ENCODE data around the gene FBXO2.

DNA sequence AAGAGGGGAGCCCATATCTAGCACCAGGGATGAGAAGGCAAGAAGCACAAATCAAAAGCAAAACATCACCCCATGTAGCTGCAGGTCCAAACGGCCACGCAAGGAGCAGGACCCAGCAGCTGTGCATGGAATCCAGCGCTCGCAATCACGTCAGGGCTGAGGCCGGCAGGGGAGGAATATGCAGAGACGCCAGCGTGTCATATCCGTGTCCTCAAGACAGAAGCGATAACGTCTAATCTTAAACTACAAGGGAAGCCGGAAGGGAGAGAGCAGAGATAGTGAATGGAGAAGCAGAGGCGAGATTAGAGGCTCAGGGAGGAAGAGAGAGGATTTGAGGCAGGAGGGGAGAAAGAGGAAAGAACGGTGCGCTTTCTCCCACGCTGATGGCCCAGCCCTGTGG, 39.1 kb downstream of the FBXO2 start:
- no peak for TF ChIP-seq CTCF (optimal IDR thresholded peaks at IDR 0.05 in 1 of 3, IDR thresholded peaks at IDR 0.05 in 1 of 3, conservative IDR thresholded peaks at IDR 0.05 in 1 of 3; ENCODE audit: extremely low read depth in 1 of 3, insufficient read depth in 2 of 3, low read length in 3 of 3)
- no peak for TF ChIP-seq EZH2 (IDR thresholded peaks at IDR 0.05; ENCODE audit: low read length)

All from keratinocyte (primary cell).